A549 (cell line): ENCODE data around the gene MAD1L1. TPM values are rescaled to one million over a fixed set of nuclear protein-coding genes. Genes with fewer than 3 reads are reported as not detected.

Source experiments
- ATAC-seq, 2 experiments: fragments of 200-7000 bp in 1 of 2; fragments of >200 bp in 1 of 2; cut with Nextera tagmentation in 1 of 2; cut with Tn5 transposase in 1 of 2; 3 replicates each; pipeline versions ENCODE4 v1.8.0 to v1.9.1; 2018 to 2020; ENCODE audit warnings: mild to moderate bottlenecking in 1 of 2, moderate library complexity in 1 of 2
- CTCF ChIA-PET: fragments of 300-600 bp; sonication (Branson Sonifier 250); formaldehyde crosslinking; extraction: SDS; loops from one replicate; lab custom pipeline; 2021; ENCODE audit warnings: antibody characterized with exemption, inconsistent platforms; lab: Yijun Ruan, JAX
- POLR2A ChIA-PET: fragments of 350-600 bp; formaldehyde crosslinking; extraction: SDS; loops from one replicate; lab custom pipeline; 2021; ENCODE audit warnings: antibody characterized with exemption, inconsistent platforms; lab: Yijun Ruan, JAX
- DNase-seq, 2 experiments: peaks; one replicate each; pipeline versions ENCODE4 v3.0.0 to v3.0.0-alpha.2; 2011 to 2016; ENCODE audit warnings: low read depth in 1 of 2, low spot score in 1 of 2
- FAIRE-seq: peaks from 2 replicates; lab custom pipeline; 2011; peaks lifted over from hg19 to GRCh38; lab: Jason Lieb, UNC
- H3K27ac ChIP-seq, 2 experiments: fragments of >200 bp; sonication (Bioruptor Twin); formaldehyde crosslinking; 3 replicates each; pipeline ENCODE4 v1.5.1; 2016 to 2017
- H3K4me1 ChIP-seq: fragments of >200 bp; sonication (Bioruptor Twin); formaldehyde crosslinking; 3 replicates; pipeline ENCODE4 v1.6.1; 2016
- H3K4me2 ChIP-seq: fragments of >200 bp; sonication (Bioruptor Twin); formaldehyde crosslinking; 3 replicates; pipeline ENCODE4 v1.6.1; 2016
- H3K4me3 ChIP-seq: fragments of >200 bp; sonication (Bioruptor Twin); formaldehyde crosslinking; 3 replicates; pipeline ENCODE4 v1.5.1; 2016
- H3K9me3 ChIP-seq: fragments of >200 bp; sonication (Bioruptor Twin); formaldehyde crosslinking; 3 replicates; pipeline ENCODE4 v1.6.1; 2016
- CBX8 ChIP-seq: fragments of 200-600 bp; sonication (generic); IDR thresholded peaks from 2 replicates; pipeline ENCODE4 v1.6.1; 2016
- FOSL2 ChIP-seq, 2 experiments: fragments of 450-650 bp in 1 of 2; fragments of >200 bp in 1 of 2; sonication (Bioruptor Twin) in 1 of 2; formaldehyde crosslinking; IDR thresholded peaks; 2 replicates each; pipeline versions ENCODE4 v1.5.0 to v1.6.1; 2016 to 2020; ENCODE audit warnings: mild to moderate bottlenecking in 1 of 2, moderate library complexity in 1 of 2
- HOXA7 ChIP-seq: fragments of 250-450 bp; sonication (Bioruptor Pico); IDR thresholded peaks from 2 replicates; pipeline ENCODE4 v1.5.0; 2020; ENCODE audit warnings: mild to moderate bottlenecking, moderate library complexity
- MAFK ChIP-seq: fragments of 450-650 bp; IDR thresholded peaks from 2 replicates; pipeline ENCODE4 v1.6.1; 2014; ENCODE audit not compliant: partially characterized antibody
- NFE2L2 ChIP-seq: fragments of 150-350 bp; conservative IDR thresholded peaks from 2 replicates; pipeline ENCODE4 v1.6.1; 2014; ENCODE audit warnings: low read length
- NR3C1 ChIP-seq: fragments of >200 bp; sonication (Bioruptor Twin); formaldehyde crosslinking; IDR thresholded peaks from 3 replicates; pipeline ENCODE4 v1.6.1; 2017
- PHF8 ChIP-seq: fragments of 200-600 bp; sonication (generic); IDR thresholded peaks from 2 replicates; pipeline ENCODE4 v1.6.1; 2016; ENCODE audit warnings: low read depth, mild to moderate bottlenecking, antibody characterized with exemption, moderate library complexity, borderline replicate concordance
- RFX5 ChIP-seq: fragments of 450-650 bp; IDR thresholded peaks from 2 replicates; pipeline ENCODE4 v1.7.1; 2014; ENCODE audit warnings: antibody characterized with exemption, mild to moderate bottlenecking, moderate library complexity
- SMC3 ChIP-seq: fragments of >200 bp; sonication (Bioruptor Twin); formaldehyde crosslinking; IDR thresholded peaks from 3 replicates; pipeline ENCODE4 v1.6.1; 2018; ENCODE audit warnings: inconsistent platforms
- ZC3H11A ChIP-seq: fragments of 450-650 bp; IDR thresholded peaks from 2 replicates; pipeline ENCODE4 v1.6.1; 2014; ENCODE audit warnings: antibody characterized with exemption, mild to moderate bottlenecking
- ZSCAN20 ChIP-seq: fragments of 250-450 bp; sonication (Bioruptor Pico); IDR thresholded peaks from 2 replicates; pipeline ENCODE4 v1.8.0; 2022; ENCODE audit warnings: mild to moderate bottlenecking, moderate library complexity
- WGBS: methylation state at CpG from one replicate; pipeline ENCODE4 v1.1.6; 2017; ENCODE audit errors: missing lambda C conversion rate; 5-methylcytosine and 5-hydroxymethylcytosine counted together
- polyA plus RNA-seq, 4 experiments: library from polyadenylated mRNA; depleted of rRNA in 3 of 4; stranded (reverse); fragments of >200 nt; fragmentation: RNase III in 1 of 4; extraction: RNeasy Plus Mini Kit Qiagen cat#74134 plus additional on column Dnase treatment in 1 of 4; gene quantifications; 2 replicates in 3 of 4; 3 replicates in 1 of 4; pipeline ENCODE4 v1.2.3, GENCODE V29; 2011 to 2017
- TF ChIP-seq, protein P1 (sequence below): IDR thresholded peaks from 2 replicates; pipeline ENCODE4 v1.6.1; 2012
- TF ChIP-seq, protein P2 (sequence below): fragments of >200 bp; sonication (Bioruptor Twin); formaldehyde crosslinking; IDR thresholded peaks from 3 replicates; pipeline ENCODE4 v1.5.1; 2016
- TF ChIP-seq, protein P3 (sequence below): fragments of >200 bp; sonication (Bioruptor Twin); formaldehyde crosslinking; IDR thresholded peaks from 3 replicates; pipeline ENCODE4 v1.6.1; 2016
- TF ChIP-seq, protein P4 (sequence below): fragments of >200 bp; sonication (Bioruptor Twin); formaldehyde crosslinking; IDR thresholded peaks from 2 replicates; pipeline ENCODE4 v1.6.1; 2016
- TF ChIP-seq, protein P5 (sequence below): fragments of 150-350 bp; IDR thresholded peaks from 2 replicates; pipeline ENCODE4 v1.6.1; 2014; ENCODE audit warnings: low read depth, mild to moderate bottlenecking, low read length
- TF ChIP-seq, protein P6 (sequence below): IDR thresholded peaks from 2 replicates; pipeline ENCODE4 v1.6.1; 2012

MAD1L1 gene
- polyA plus RNA-seq, 2 of the 4 experiments (the other 2 are of a cell fraction): 13.6 to 16.6 TPM

DNA sequence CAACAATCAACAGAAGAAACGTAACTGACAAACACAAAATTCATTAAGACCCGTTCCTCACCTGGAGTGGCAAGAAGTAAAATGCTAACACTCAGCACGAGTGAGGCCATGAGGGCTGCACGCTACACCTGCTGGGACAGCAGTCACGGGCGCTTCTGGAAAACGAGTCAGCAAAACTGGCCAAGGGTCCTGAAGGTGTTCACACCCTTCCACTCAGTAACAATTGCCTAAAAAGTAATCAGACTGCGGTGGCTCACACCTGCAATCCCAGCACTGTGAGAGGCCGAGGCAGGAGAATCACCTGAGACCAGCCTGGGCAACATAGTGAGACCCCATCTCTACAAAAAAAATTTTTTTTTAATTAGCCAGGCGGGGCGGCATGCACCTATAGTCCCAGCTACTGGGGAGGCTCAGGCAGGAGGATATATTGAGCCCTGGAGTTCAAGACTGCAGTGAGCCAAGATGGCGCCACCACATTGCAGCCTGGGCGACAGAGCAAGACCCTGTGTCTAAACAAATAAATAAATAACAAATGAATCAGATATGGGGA lies 199.1 kb downstream of the MAD1L1 start:
- ATAC-seq: no peak
- no peaks in the 10 kb centered on the region for H3K4me1 ChIP-seq

DNA sequence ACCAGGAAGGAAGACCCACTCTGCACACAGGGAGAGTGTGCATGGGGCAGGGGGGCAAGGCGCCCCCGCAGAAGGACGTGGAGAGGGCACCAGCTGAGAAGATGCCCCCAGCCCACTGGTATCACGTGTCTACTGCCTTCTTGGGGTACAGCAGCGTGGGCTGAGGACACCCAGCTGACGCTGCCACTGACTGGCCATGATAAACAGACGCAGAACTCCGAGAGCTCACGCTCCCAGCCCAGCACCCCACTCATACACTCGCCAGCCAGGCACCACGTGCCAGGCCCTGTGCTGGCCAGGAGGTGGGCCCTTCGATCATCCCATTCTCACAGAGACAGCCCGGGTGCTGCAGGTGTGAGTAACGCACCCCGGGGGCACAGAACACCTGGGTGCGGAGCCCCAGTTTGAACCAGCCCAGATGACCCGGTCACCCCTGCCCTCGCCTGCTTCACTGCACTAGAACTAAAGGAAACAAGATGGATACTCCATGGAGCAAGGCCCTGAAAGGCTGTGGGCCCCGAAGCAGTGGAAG lies 199.8 kb downstream of the MAD1L1 start:
- no peak overlapping the region for H3K4me3 ChIP-seq
- WGBS: 84% methylated on average over 10 of the region's 19 CpGs
- TF ChIP-seq, protein P1, sequence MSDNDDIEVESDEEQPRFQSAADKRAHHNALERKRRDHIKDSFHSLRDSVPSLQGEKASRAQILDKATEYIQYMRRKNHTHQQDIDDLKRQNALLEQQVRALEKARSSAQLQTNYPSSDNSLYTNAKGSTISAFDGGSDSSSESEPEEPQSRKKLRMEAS: no peak
- no peak for TF ChIP-seq ZC3H11A
- TF ChIP-seq, protein P2, sequence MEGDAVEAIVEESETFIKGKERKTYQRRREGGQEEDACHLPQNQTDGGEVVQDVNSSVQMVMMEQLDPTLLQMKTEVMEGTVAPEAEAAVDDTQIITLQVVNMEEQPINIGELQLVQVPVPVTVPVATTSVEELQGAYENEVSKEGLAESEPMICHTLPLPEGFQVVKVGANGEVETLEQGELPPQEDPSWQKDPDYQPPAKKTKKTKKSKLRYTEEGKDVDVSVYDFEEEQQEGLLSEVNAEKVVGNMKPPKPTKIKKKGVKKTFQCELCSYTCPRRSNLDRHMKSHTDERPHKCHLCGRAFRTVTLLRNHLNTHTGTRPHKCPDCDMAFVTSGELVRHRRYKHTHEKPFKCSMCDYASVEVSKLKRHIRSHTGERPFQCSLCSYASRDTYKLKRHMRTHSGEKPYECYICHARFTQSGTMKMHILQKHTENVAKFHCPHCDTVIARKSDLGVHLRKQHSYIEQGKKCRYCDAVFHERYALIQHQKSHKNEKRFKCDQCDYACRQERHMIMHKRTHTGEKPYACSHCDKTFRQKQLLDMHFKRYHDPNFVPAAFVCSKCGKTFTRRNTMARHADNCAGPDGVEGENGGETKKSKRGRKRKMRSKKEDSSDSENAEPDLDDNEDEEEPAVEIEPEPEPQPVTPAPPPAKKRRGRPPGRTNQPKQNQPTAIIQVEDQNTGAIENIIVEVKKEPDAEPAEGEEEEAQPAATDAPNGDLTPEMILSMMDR: no peak
- no peak for TF ChIP-seq NFE2L2
- TF ChIP-seq RFX5: no peak
- TF ChIP-seq, protein P3, sequence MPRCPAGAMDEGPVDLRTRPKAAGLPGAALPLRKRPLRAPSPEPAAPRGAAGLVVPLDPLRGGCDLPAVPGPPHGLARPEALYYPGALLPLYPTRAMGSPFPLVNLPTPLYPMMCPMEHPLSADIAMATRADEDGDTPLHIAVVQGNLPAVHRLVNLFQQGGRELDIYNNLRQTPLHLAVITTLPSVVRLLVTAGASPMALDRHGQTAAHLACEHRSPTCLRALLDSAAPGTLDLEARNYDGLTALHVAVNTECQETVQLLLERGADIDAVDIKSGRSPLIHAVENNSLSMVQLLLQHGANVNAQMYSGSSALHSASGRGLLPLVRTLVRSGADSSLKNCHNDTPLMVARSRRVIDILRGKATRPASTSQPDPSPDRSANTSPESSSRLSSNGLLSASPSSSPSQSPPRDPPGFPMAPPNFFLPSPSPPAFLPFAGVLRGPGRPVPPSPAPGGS: no peak
- TF ChIP-seq SMC3: no peak
- no peak for TF ChIP-seq ZSCAN20 (CRISPR knock-in tag)
- TF ChIP-seq CBX8: no peak
- TF ChIP-seq PHF8: no peak
- TF ChIP-seq, protein P4, sequence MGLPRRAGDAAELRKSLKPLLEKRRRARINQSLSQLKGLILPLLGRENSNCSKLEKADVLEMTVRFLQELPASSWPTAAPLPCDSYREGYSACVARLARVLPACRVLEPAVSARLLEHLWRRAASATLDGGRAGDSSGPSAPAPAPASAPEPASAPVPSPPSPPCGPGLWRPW: no peak
- TF ChIP-seq, protein P5, sequence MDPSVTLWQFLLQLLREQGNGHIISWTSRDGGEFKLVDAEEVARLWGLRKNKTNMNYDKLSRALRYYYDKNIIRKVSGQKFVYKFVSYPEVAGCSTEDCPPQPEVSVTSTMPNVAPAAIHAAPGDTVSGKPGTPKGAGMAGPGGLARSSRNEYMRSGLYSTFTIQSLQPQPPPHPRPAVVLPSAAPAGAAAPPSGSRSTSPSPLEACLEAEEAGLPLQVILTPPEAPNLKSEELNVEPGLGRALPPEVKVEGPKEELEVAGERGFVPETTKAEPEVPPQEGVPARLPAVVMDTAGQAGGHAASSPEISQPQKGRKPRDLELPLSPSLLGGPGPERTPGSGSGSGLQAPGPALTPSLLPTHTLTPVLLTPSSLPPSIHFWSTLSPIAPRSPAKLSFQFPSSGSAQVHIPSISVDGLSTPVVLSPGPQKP: no peak
- no peak for TF ChIP-seq MAFK
- ATAC-seq: no peak
- peaks cover 15% of the 10 kb centered on the region for H3K9me3 ChIP-seq
- no peak overlapping the region for H3K4me2 ChIP-seq
- FAIRE-seq: no peak
- H3K4me1 ChIP-seq: no peaks in the 10 kb centered on the region
- no peak overlapping the region for H3K27ac ChIP-seq
- ChIA-PET POLR2A (no interaction called here), CTCF (interaction anchor here (1.0 kb wide), 1 partner anchor 20 kb away, joined by 3 read pairs; no protein-coding TSS in a partner anchor)
- no peak for DNase-seq

More for the DNA sequence above, 199.1 kb downstream of the MAD1L1 start:
- no peak for FAIRE-seq
- no peak overlapping the region for H3K4me2 ChIP-seq
- TF ChIP-seq NR3C1: no peak
- no peak for TF ChIP-seq HOXA7
- TF ChIP-seq, protein P6, sequence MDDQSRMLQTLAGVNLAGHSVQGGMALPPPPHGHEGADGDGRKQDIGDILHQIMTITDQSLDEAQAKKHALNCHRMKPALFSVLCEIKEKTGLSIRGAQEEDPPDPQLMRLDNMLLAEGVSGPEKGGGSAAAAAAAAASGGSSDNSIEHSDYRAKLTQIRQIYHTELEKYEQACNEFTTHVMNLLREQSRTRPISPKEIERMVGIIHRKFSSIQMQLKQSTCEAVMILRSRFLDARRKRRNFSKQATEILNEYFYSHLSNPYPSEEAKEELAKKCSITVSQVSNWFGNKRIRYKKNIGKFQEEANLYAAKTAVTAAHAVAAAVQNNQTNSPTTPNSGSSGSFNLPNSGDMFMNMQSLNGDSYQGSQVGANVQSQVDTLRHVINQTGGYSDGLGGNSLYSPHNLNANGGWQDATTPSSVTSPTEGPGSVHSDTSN: no peak
- no peak for TF ChIP-seq FOSL2 (IDR thresholded peaks at IDR 0.05)
- no peak for TF ChIP-seq FOSL2 (CRISPR knock-in tag; IDR thresholded peaks at IDR 0.05)
- TF ChIP-seq NFE2L2: no peak
- TF ChIP-seq, all 56 proteins: peak for 0
- Histone ChIP-seq H3K27ac (no peak overlapping the region), H3K4me3 (no peak overlapping the region), H3K9me3 (peaks cover 11% of the 10 kb centered on the region)
- CTCF ChIA-PET: no interaction called here
- WGBS: 92% methylated on average over 13 of the region's 13 CpGs
- DNase-seq: no peak
- POLR2A ChIA-PET: no interaction called here
